T-cell (primary cell): Measurements from ENCODE around the gene CCDC88C. TPM values are rescaled to one million over a fixed set of nuclear protein-coding genes. Genes with fewer than 3 reads are reported as not detected.

Experiments used
- ATAC-seq, 4 experiments: fragments of 200-7000 bp in 3 of 4; fragments of 150-1000 bp in 1 of 4; cut with Tn5 transposase; replicated peaks in 1 of 4; 1 replicate in 3 of 4; 2 replicates in 1 of 4; pipeline ENCODE4 v1.10.0; 2021; ENCODE audit warnings: moderate library complexity in 3 of 4, mild to moderate bottlenecking in 2 of 4, moderate number of reproducible peaks in 1 of 4
- CTCF ChIA-PET, 2 donors: fragments of 300-600 bp; sonication (Branson Sonifier 250); formaldehyde crosslinking; loops; one replicate each; lab custom pipeline; 2022; ENCODE audit warnings: antibody characterized with exemption in 2 of 2; lab: Charles Lee
- POLR2A ChIA-PET, 2 donors: fragments of 300-600 bp; sonication (Branson Sonifier 250); formaldehyde crosslinking; loops; one replicate each; lab custom pipeline; 2022; ENCODE audit warnings: antibody characterized with exemption in 2 of 2; lab: Charles Lee
- DNase-seq, 35 experiments: peaks; one replicate each; pipeline versions ENCODE4 v3.0.0 to v3.0.0-alpha.2; 2013 to 2023
- H3K27ac ChIP-seq: one replicate; pipeline ENCODE4 v1.5.1; 2013; ENCODE audit warnings: low read length
- H3K27me3 ChIP-seq, 2 experiments: replicated peaks in 1 of 2; 1 replicate in 1 of 2; 2 replicates in 1 of 2; pipeline versions ENCODE4 v1.6.1 to v1.7.0; 2013; ENCODE audit warnings: low read length in 1 of 2, mixed read lengths in 1 of 2; ENCODE audit not compliant: control insufficient read depth in 2 of 2, insufficient read depth in 2 of 2; ENCODE audit errors: extremely low read depth in 1 of 2
- H3K36me3 ChIP-seq, 2 donors: 1 replicate in 1 of 2; 2 replicates in 1 of 2; pipeline versions ENCODE4 v1.6.1 to v1.7.0; 2013; ENCODE audit warnings: low read length in 1 of 2; ENCODE audit not compliant: control insufficient read depth in 2 of 2, insufficient read depth in 1 of 2; ENCODE audit errors: extremely low read depth in 1 of 2
- H3K4me1 ChIP-seq, 2 experiments: 1 replicate in 1 of 2; 2 replicates in 1 of 2; pipeline versions ENCODE4 v1.6.1 to v1.7.0; 2013; ENCODE audit warnings: low read length in 2 of 2, mixed read lengths in 1 of 2; ENCODE audit not compliant: insufficient read depth in 2 of 2, control insufficient read depth in 1 of 2; ENCODE audit errors: extremely low read depth in 1 of 2
- H3K4me3 ChIP-seq, 2 donors: 1 replicate in 1 of 2; 2 replicates in 1 of 2; pipeline versions ENCODE4 v1.5.1 to v1.7.0; 2013; ENCODE audit warnings: mild to moderate bottlenecking in 2 of 2, low read length in 1 of 2, moderate library complexity in 1 of 2; ENCODE audit not compliant: control insufficient read depth in 1 of 2; ENCODE audit errors: extremely low read depth in 1 of 2
- H3K9me3 ChIP-seq: 2 replicates; pipeline ENCODE4 v1.7.0; 2013
- H3K27ac Mint-ChIP-seq, 2 donors: one replicate each; pipeline ENCODE4 v1.8.0; 2020 to 2021; ENCODE audit warnings: mild to moderate bottlenecking in 2 of 2, mixed read lengths in 2 of 2
- H3K27me3 Mint-ChIP-seq, 2 donors: one replicate each; pipeline ENCODE4 v1.8.0; 2021 to 2022; ENCODE audit warnings: mixed read lengths in 2 of 2
- H3K36me3 Mint-ChIP-seq: one replicate; pipeline ENCODE4 v1.8.0; 2021; ENCODE audit warnings: mixed read lengths
- H3K4me1 Mint-ChIP-seq, 3 donors: one replicate each; pipeline ENCODE4 v1.8.0; 2020 to 2022; ENCODE audit warnings: mixed read lengths in 3 of 3, mild to moderate bottlenecking in 1 of 3
- H3K4me3 Mint-ChIP-seq, 3 donors: one replicate each; pipeline ENCODE4 v1.8.0; 2020 to 2022; ENCODE audit warnings: mild to moderate bottlenecking in 3 of 3, mixed read lengths in 3 of 3, moderate library complexity in 3 of 3
- H3K9me3 Mint-ChIP-seq, 3 donors: one replicate each; pipeline ENCODE4 v1.8.0; 2020 to 2022; ENCODE audit warnings: mixed read lengths in 3 of 3
- WGBS: methylation state at CpG from one replicate; pipeline ENCODE4 v1.1.5; 2013; ENCODE audit warnings: missing lambda C conversion rate; ENCODE audit not compliant: insufficient coverage; 5-methylcytosine and 5-hydroxymethylcytosine counted together
- total RNA-seq, 35 experiments: library from RNA in 6 of 35; stranded (reverse) in 6 of 35; fragments of 120-200 nt in 1 of 35; gene quantifications; one replicate each; pipeline versions ENCODE4 v1.2.1 to v1.2.4 and lab custom pipeline; 2013 to 2026

The CCDC88C gene
- total RNA-seq, 5 donors from 2014 or later (not counting 1 experiment from before 2014, with no cell fraction given), result 260 to 368 (median 275) TPM

- ChIA-PET CTCF (no interaction called here), POLR2A (no interaction called here)
- Histone ChIP-seq H3K36me3 (peaks cover 30 to 99% of the 10 kb centered on the region in 2 donors), H3K27ac (no peak overlapping the region), H3K4me1 (peaks cover 8 to 48% of the 10 kb centered on the region in 2 experiments), H3K27me3 (no peaks in the 10 kb centered on the region), H3K9me3 (no peaks in the 10 kb centered on the region), H3K4me3 (no peak overlapping the region)
- 94% methylated on average over 2 of the region's 3 CpGs for whole genome bisulfite sequencing
- Mint-ChIP-seq H3K4me1 (peaks cover 47 to 48% (median 47%) of the 10 kb centered on the region in 3 donors), H3K4me3 (no peak overlapping the region), H3K27ac (peak overlapping the region; percentile 31 to 55), H3K36me3 (peaks cover 66% of the 10 kb centered on the region), H3K27me3 (no peaks in the 10 kb centered on the region), H3K9me3 (no peaks in the 10 kb centered on the region)
- DNase-seq, result no peak
- no peak for ATAC-seq
Measured at GRCh38 chr14:91306547-91306946, 111.1 kb downstream of the CCDC88C start.

DNA sequence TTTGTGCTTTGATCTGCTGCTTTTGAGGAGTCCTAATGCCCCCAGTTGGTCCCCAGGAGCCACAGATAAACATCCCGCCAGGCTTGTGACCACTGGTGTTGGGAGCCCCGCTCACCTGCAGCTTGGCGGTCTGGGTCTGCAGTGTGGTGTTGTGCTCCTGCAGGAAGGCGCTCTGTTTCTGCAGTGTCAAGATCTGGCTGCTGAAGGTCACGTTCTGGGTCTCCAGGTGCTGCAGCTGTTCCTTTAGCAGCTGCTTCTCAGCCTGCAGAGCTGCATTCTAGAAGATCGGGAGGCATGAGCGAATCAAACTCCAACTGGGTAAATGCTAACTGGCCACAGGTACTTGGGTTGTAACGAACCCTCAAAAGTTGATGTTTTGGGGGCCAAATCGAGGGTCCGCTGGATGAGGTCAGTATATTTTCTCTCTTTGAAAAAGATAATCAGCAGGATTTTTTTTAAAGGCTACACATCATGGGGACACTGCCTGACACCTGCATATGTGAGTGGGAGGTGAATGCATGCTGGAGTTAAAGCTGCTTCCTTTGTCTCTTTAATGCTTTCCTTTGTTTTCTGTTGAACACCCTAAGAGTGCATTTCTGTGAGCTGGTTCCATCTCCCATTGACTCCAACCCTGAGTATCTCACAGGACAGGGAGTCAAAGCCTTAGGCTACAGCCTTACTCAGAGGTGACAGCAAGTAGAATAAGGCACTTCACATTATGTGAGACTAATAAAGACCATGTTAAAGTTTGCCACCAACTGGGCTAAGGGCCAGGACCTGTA lies 111.8 kb downstream of the CCDC88C start:
- POLR2A ChIA-PET, result no interaction called here
- no peak for ATAC-seq
- peaks cover 41% of the 10 kb centered on the region in 3 donors for H3K4me1 Mint-ChIP-seq

DNA sequence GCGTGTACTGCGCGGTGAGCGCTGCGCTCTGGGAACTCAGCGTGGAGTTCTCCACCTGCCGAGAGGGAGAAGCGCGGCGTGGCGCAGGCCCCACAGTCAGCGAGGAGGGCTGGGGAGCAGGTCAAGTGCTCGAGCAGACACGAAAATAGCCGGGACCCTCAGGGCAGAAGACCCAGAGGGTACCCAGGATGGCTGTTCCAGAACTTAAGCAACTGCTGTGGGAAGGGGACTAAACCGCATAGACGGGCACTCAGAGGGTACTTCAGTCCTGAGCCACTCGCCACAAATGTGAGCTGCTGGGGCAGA lies 113.7 kb downstream of the CCDC88C start:
- CTCF ChIA-PET, result no interaction called here
- H3K9me3 ChIP-seq, result no peaks in the 10 kb centered on the region

More for the DNA sequence above, 111.8 kb downstream of the CCDC88C start:
- peak overlapping the region; percentile 64 to 71 for H3K27ac Mint-ChIP-seq
- H3K27me3 ChIP-seq, result no peaks in the 10 kb centered on the region
- H3K9me3 Mint-ChIP-seq, result no peaks in the 10 kb centered on the region
- peaks cover 65% of the 10 kb centered on the region for H3K36me3 Mint-ChIP-seq
- WGBS, result 91% methylated on average over 8 of the region's 10 CpGs
- H3K27me3 Mint-ChIP-seq, result no peaks in the 10 kb centered on the region
- DNase-seq, result no peak
- H3K27ac ChIP-seq, result no peak overlapping the region
- no peak overlapping the region for H3K4me3 ChIP-seq
- CTCF ChIA-PET, result no interaction called here
- peaks cover 2 to 41% of the 10 kb centered on the region in 2 experiments for H3K4me1 ChIP-seq
- no peaks in the 10 kb centered on the region for H3K9me3 ChIP-seq
- H3K36me3 ChIP-seq, result peaks cover 30 to 99% of the 10 kb centered on the region in 2 donors
- H3K4me3 Mint-ChIP-seq, result no peak overlapping the region

DNA sequence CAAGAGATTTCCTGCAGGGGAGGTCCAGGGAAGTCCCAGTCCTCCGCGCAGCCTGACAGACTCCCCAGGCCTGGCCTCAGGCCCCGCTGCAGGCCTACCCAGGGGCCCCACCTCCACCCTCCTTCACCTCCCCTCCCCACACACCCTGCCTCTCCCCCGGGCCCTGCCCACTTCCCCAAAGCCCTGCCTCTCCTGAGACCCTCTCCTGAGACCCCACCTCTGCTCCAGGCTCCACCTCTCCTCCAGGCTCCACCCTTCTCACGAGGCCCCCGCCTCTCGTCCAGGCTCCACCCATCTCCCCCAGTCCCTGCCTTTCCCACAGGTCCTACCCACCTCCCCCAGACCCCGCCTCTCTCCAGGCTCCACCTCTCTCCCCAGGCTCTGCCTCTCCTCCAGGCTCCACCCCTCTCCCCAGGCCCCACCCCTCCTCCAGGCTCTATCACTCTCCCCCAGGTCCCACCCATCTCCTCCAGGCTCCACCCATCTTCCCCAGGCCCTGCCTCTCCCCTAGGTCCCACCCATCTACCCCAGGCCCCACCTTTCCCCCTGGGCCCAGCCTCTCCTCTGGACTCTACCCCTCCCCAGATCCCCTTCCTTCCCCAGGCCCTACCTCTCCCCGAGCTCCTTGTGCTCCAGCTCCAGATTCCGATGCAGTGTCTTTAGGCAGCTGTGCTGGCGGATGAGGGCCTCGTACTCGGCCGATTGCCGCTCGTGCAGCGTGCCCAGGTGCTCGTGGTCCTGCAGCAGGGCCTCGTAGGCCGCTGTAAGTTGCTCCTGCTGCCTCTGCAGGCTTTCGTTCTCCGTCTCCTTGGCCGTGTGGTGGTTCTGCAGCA lies 114.3 kb downstream of the CCDC88C start:
- Mint-ChIP-seq H3K27me3 (no peaks in the 10 kb centered on the region), H3K4me1 (peaks cover 26 to 27% (median 27%) of the 10 kb centered on the region in 3 donors), H3K4me3 (no peak overlapping the region), H3K36me3 (peaks cover 70% of the 10 kb centered on the region), H3K27ac (peak overlapping the region; percentile 80 to 85), H3K9me3 (no peaks in the 10 kb centered on the region)
- Histone ChIP-seq H3K4me1 (peaks cover 0 to 27% of the 10 kb centered on the region in 2 experiments), H3K27me3 (no peaks in the 10 kb centered on the region), H3K36me3 (peaks cover 25 to 100% of the 10 kb centered on the region in 2 donors), H3K27ac (peak overlapping the region; percentile 50), H3K4me3 (no peak overlapping the region), H3K9me3 (no peaks in the 10 kb centered on the region)
- peak; percentile 59 to 83 (median 70) for ATAC-seq
- ChIA-PET CTCF (no interaction called here), POLR2A (no interaction called here)
- 87% methylated on average over 21 of the region's 23 CpGs for WGBS
- peak in 26 of 35 experiments; percentile 16 to 58 (median 36) for DNase-seq

More for the DNA sequence above, 113.7 kb downstream of the CCDC88C start:
- DNase-seq (no peak), ATAC-seq (no peak)
- Mint-ChIP-seq H3K4me1 (peaks cover 27 to 29% (median 28%) of the 10 kb centered on the region in 3 donors), H3K27ac (peak overlapping the region; percentile 23 to 44), H3K36me3 (peaks cover 72% of the 10 kb centered on the region), H3K4me3 (no peak overlapping the region), H3K27me3 (no peaks in the 10 kb centered on the region), H3K9me3 (no peaks in the 10 kb centered on the region)
- 97% methylated on average over 17 of the region's 18 CpGs for WGBS
- Histone ChIP-seq H3K4me3 (no peak overlapping the region), H3K27ac (no peak overlapping the region), H3K4me1 (peaks cover 0 to 27% of the 10 kb centered on the region in 2 experiments), H3K36me3 (peaks cover 30 to 100% of the 10 kb centered on the region in 2 donors), H3K27me3 (no peaks in the 10 kb centered on the region)
- POLR2A ChIA-PET, result no interaction called here

DNA sequence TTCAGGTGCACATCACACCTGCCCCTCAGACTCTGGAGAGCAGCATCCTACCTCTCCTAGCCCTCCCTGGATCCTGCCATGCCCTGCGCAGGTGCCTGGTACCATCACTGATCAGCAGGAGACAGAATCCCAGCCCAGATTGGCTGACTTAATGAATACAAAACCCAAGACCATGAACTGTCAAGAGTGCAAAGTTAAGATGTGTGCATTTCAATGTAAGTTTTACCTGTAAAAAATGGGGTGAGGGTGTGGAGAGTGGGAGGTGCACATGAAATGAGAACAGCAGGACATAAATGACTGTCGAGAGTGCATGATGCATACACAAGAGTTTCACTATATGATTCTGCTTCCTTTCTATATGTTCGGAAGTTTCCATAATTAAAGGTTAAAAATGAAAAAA lies 115.2 kb downstream of the CCDC88C start:
- Mint-ChIP-seq H3K4me1 (peaks cover 22 to 24% (median 23%) of the 10 kb centered on the region in 3 donors), H3K36me3 (peaks cover 66% of the 10 kb centered on the region), H3K9me3 (no peaks in the 10 kb centered on the region), H3K27me3 (no peaks in the 10 kb centered on the region), H3K27ac (peak overlapping the region; percentile 80 to 85), H3K4me3 (no peak overlapping the region)
- POLR2A ChIA-PET, result no interaction called here
- Histone ChIP-seq H3K4me1 (peaks cover 0 to 21% of the 10 kb centered on the region in 2 experiments), H3K4me3 (no peak overlapping the region), H3K36me3 (peaks cover 20 to 97% of the 10 kb centered on the region in 2 donors), H3K9me3 (no peaks in the 10 kb centered on the region), H3K27me3 (no peaks in the 10 kb centered on the region), H3K27ac (peak overlapping the region; percentile 50)
- DNase-seq (no peak), ATAC-seq (no peak)
- CTCF ChIA-PET, result no interaction called here
- no CpG with 5 or more reads among the region's 3 CpGs for WGBS

GRCh38 chr14:91300957-91301356 lies 116.7 kb downstream of the CCDC88C start:
- no peaks in the 10 kb centered on the region for H3K9me3 ChIP-seq
- no peak overlapping the region for H3K27ac ChIP-seq
- POLR2A ChIA-PET, result interaction anchor here in 1 of 2 donors (0.6 kb wide), 1 partner anchor 76 kb away, joined by 6 read pairs; no protein-coding TSS in a partner anchor
- Mint-ChIP-seq H3K27ac (peak overlapping the region; percentile 72 to 85), H3K27me3 (no peaks in the 10 kb centered on the region), H3K9me3 (no peaks in the 10 kb centered on the region), H3K4me3 (no peak overlapping the region), H3K36me3 (peaks cover 65% of the 10 kb centered on the region), H3K4me1 (peaks cover 20 to 21% (median 20%) of the 10 kb centered on the region in 3 donors)
- H3K27me3 ChIP-seq, result no peaks in the 10 kb centered on the region
- no peak for DNase-seq
- peaks cover 20 to 97% of the 10 kb centered on the region in 2 donors for H3K36me3 ChIP-seq
- no peak for ATAC-seq
- no peak overlapping the region for H3K4me3 ChIP-seq
- H3K4me1 ChIP-seq, result peaks cover 0 to 18% of the 10 kb centered on the region in 2 experiments
- CTCF ChIA-PET, result no interaction called here
- no CpG with 5 or more reads among the region's 4 CpGs for WGBS
